Liver (tissue), 3 donors: ENCODE data around the gene SYCP3.

Source experiments
- CTCF ChIP-seq: fragments of 150-350 bp; IDR thresholded peaks from 2 replicates; pipeline ENCODE4 v1.5.1; 2017; ENCODE audit warnings: improper control_type of control experiment, low read depth, low read length; ENCODE audit not compliant: missing input control
- EGR1 ChIP-seq, 2 donors: IDR thresholded peaks; 2 replicates each; pipeline ENCODE4 v1.6.1; 2016 to 2018; ENCODE audit warnings: antibody characterized with exemption in 2 of 2, low read depth in 2 of 2
- GABPA ChIP-seq, 2 donors: IDR thresholded peaks in 1 of 2; conservative IDR thresholded peaks in 1 of 2; 2 replicates each; pipeline ENCODE4 v1.6.1; 2016; ENCODE audit warnings: antibody characterized with exemption in 2 of 2, mild to moderate bottlenecking in 1 of 2, moderate library complexity in 1 of 2
- RAD21 ChIP-seq, 2 donors: IDR thresholded peaks; 2 replicates each; pipeline ENCODE4 v1.6.1; 2016; ENCODE audit warnings: antibody characterized with exemption in 2 of 2, mild to moderate bottlenecking in 2 of 2
- SP1 ChIP-seq: IDR thresholded peaks from 2 replicates; pipeline ENCODE4 v1.6.1; 2018; ENCODE audit warnings: antibody characterized with exemption, mild to moderate bottlenecking
- TAF1 ChIP-seq: conservative IDR thresholded peaks from 2 replicates; pipeline ENCODE4 v1.6.1; 2016; ENCODE audit warnings: antibody characterized with exemption, mild to moderate bottlenecking
- YY1 ChIP-seq: IDR thresholded peaks from 2 replicates; pipeline ENCODE4 v1.6.1; 2016; ENCODE audit warnings: antibody characterized with exemption, mild to moderate bottlenecking
- TF ChIP-seq, protein P1 (sequence below): IDR thresholded peaks from 2 replicates; pipeline ENCODE4 v1.6.1; 2016; ENCODE audit warnings: antibody characterized with exemption, mild to moderate bottlenecking
- donor health status: healthy.
- donor health status: healthy.

- TF ChIP-seq SP1 (no peak), EGR1 (IDR thresholded peaks at IDR 0.05; ENCODE audit: low read depth in 2 of 2) (no peak), GABPA (IDR thresholded peaks at IDR 0.05 in 1 of 2, conservative IDR thresholded peaks at IDR 0.05 in 1 of 2) (no peak), CTCF (no peak), TAF1 (no peak), RAD21 (IDR thresholded peaks at IDR 0.05) (no peak), YY1 (no peak)
- TF ChIP-seq, protein P1, sequence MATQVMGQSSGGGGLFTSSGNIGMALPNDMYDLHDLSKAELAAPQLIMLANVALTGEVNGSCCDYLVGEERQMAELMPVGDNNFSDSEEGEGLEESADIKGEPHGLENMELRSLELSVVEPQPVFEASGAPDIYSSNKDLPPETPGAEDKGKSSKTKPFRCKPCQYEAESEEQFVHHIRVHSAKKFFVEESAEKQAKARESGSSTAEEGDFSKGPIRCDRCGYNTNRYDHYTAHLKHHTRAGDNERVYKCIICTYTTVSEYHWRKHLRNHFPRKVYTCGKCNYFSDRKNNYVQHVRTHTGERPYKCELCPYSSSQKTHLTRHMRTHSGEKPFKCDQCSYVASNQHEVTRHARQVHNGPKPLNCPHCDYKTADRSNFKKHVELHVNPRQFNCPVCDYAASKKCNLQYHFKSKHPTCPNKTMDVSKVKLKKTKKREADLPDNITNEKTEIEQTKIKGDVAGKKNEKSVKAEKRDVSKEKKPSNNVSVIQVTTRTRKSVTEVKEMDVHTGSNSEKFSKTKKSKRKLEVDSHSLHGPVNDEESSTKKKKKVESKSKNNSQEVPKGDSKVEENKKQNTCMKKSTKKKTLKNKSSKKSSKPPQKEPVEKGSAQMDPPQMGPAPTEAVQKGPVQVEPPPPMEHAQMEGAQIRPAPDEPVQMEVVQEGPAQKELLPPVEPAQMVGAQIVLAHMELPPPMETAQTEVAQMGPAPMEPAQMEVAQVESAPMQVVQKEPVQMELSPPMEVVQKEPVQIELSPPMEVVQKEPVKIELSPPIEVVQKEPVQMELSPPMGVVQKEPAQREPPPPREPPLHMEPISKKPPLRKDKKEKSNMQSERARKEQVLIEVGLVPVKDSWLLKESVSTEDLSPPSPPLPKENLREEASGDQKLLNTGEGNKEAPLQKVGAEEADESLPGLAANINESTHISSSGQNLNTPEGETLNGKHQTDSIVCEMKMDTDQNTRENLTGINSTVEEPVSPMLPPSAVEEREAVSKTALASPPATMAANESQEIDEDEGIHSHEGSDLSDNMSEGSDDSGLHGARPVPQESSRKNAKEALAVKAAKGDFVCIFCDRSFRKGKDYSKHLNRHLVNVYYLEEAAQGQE: no peak
These were observed 41.3 kb upstream of the SYCP3 start for GRCh38 chr12:101780599-101780998.
